Activated effector memory CD4-positive, alpha-beta T cell treated with Interleukin-2 at 50 U/mL for 16 hours (primary cell): ENCODE measurements around the gene KRTAP12-2.

Source experiments
- DNase-seq: peaks from one replicate; pipeline ENCODE4 v3.0.0-alpha.2; 2020

The KRTAP12-2 gene

GRCh38 chr21:44666401-44667320 is at the start of gene KRTAP12-2:
Gene KRTAP12-2 (minus strand): TSS chr21:44666927. CDS start chr21:44666886, 41 bp downstream.
- no peak for DNase-seq

- no peak for DNase-seq
These were observed 48.2 kb upstream of the KRTAP12-2 start for GRCh38 chr21:44714905-44715304.

- no peak for DNase-seq
These were observed 47.1 kb upstream of the KRTAP12-2 start for GRCh38 chr21:44713846-44714245.

GRCh38 chr21:44713130-44713529 is 46.4 kb upstream of the KRTAP12-2 start:
- DNase-seq: no peak

- no peak for DNase-seq
These were observed 45.7 kb upstream of the KRTAP12-2 start for GRCh38 chr21:44712203-44713028.

GRCh38 chr21:44711327-44712202 is 44.8 kb upstream of the KRTAP12-2 start, which contains the start of gene TSPEAR:
Gene TSPEAR (minus strand): TSS chr21:44711572. CDS start chr21:44711514, 58 bp downstream.
- no peak for DNase-seq

GRCh38 chr21:44710756-44711326 is 44.1 kb upstream of the KRTAP12-2 start:
- DNase-seq: no peak

- no peak for DNase-seq
These were observed 43.6 kb upstream of the KRTAP12-2 start for GRCh38 chr21:44710294-44710665.

- DNase-seq: no peak
These were observed 42.9 kb upstream of the KRTAP12-2 start for GRCh38 chr21:44709426-44710293.

GRCh38 chr21:44708866-44709425 is 42.2 kb upstream of the KRTAP12-2 start:
- DNase-seq: no peak

GRCh38 chr21:44708213-44708865 is 41.6 kb upstream of the KRTAP12-2 start:
- DNase-seq: no peak

- no peak for DNase-seq
These were observed 40.2 kb upstream of the KRTAP12-2 start for GRCh38 chr21:44706706-44707581.

GRCh38 chr21:44706026-44706705 is 39.4 kb upstream of the KRTAP12-2 start:
- no peak for DNase-seq

- no peak for DNase-seq
These were observed 37.9 kb upstream of the KRTAP12-2 start for GRCh38 chr21:44704636-44705001.

GRCh38 chr21:44703731-44704635 is 37.3 kb upstream of the KRTAP12-2 start:
- DNase-seq: no peak

- DNase-seq: no peak
These were observed 36.4 kb upstream of the KRTAP12-2 start for GRCh38 chr21:44702973-44703730.
